Upper lobe of left lung (tissue), 6 donors: ENCODE results near the gene TSPAN17. TPM values are rescaled to one million over a fixed set of nuclear protein-coding genes. Genes with fewer than 3 reads are reported as not detected.

Experiments used
- ATAC-seq, 2 donors: fragments of 200-7000 bp; cut with Tn5 transposase; one replicate each; pipeline ENCODE4 v1.9.1; 2022; ENCODE audit warnings: mild to moderate bottlenecking in 2 of 2, moderate library complexity in 2 of 2; ENCODE audit not compliant: low FRiP score in 2 of 2
- DNase-seq, 2 donors: peaks; one replicate each; pipeline ENCODE4 v3.0.0-alpha.2; 2019 to 2020
- H3K27ac ChIP-seq, 4 donors: fragments of 200-600 bp; sonication (generic); one replicate each; pipeline ENCODE4 v1.5.1; 2016 to 2019
- H3K27me3 ChIP-seq, 4 donors: fragments of 200-600 bp; sonication (generic); one replicate each; pipeline ENCODE4 v1.5.1; 2017 to 2019
- H3K36me3 ChIP-seq, 4 donors: fragments of 200-600 bp; sonication (generic); one replicate each; pipeline ENCODE4 v1.5.1; 2016 to 2019
- H3K4me1 ChIP-seq, 4 donors: fragments of 200-600 bp; sonication (generic); one replicate each; pipeline ENCODE4 v1.5.1; 2018 to 2019
- H3K4me3 ChIP-seq, 4 donors: fragments of 200-600 bp; sonication (generic); one replicate each; pipeline ENCODE4 v1.5.1; 2017 to 2019; ENCODE audit warnings: mild to moderate bottlenecking in 2 of 4, moderate library complexity in 1 of 4
- H3K9me3 ChIP-seq, 4 donors: fragments of 200-600 bp; sonication (generic); one replicate each; pipeline ENCODE4 v1.5.1; 2018 to 2019
- EP300 ChIP-seq, 4 donors: sonication (generic); formaldehyde crosslinking; IDR thresholded peaks; one replicate each; pipeline ENCODE4 v1.5.1; 2017; ENCODE audit warnings: antibody characterized with exemption in 4 of 4, control low read depth in 2 of 4
- POLR2A ChIP-seq, 4 donors: fragments of 450-650 bp; IDR thresholded peaks; one replicate each; pipeline ENCODE4 v1.5.1; 2016 to 2017; ENCODE audit warnings: antibody characterized with exemption in 4 of 4, mild to moderate bottlenecking in 2 of 4
- POLR2AphosphoS5 ChIP-seq, 2 donors: sonication (generic); formaldehyde crosslinking; IDR thresholded peaks; one replicate each; pipeline ENCODE4 v1.5.1; 2017; ENCODE audit warnings: antibody characterized with exemption in 2 of 2
- WGBS, 2 donors: methylation state at CpG; one replicate each; pipeline ENCODE4 v1.1.5; 2017 to 2018; 5-methylcytosine and 5-hydroxymethylcytosine counted together
- total RNA-seq, 6 donors: library from RNA; depleted of rRNA in 4 of 6; stranded (reverse); fragments of >200 nt in 4 of 6; gene quantifications; one replicate each; pipeline versions ENCODE4 v1.1.0 to v1.2.1, GENCODE V29; 2016 to 2021
- TF ChIP-seq, protein P1 (sequence below), 6 experiments: fragments of 450-650 bp in 4 of 6; fragments of 200-600 bp in 2 of 6; sonication (generic) in 2 of 6; IDR thresholded peaks; one replicate each; pipeline ENCODE4 v1.5.1; 2016 to 2019; ENCODE audit warnings: antibody characterized with exemption in 6 of 6
- donor health status: DM: no; HTN: no; CAD: no; lungs with moderate emphysema.
- donor health status: DM: no; HTN: yes; CAD: no; lungs with severe emphysema.

Gene TSPAN17
- total RNA-seq, 6 donors from 2014 or later: 20.1 to 36.8 (median 25.6) TPM

GRCh38 chr5:176679365-176680225 lies 32.3 kb downstream of the TSPAN17 start:
- Histone ChIP-seq H3K36me3 (no peaks in the 10 kb centered on the region), H3K4me3 (no peak overlapping the region), H3K27me3 (peaks cover 0 to 13% (median 6%) of the 10 kb centered on the region in 4 donors), H3K27ac (no peak overlapping the region), H3K9me3 (peaks cover 0 to under 1% (median 0%) of the 10 kb centered on the region in 4 donors), H3K4me1 (peaks cover 0 to 9% (median 0%) of the 10 kb centered on the region in 4 donors)
- DNase-seq (no peak), ATAC-seq (no peak)
- TF ChIP-seq EP300 (IDR thresholded peaks at IDR 0.05) (no peak), POLR2AphosphoS5 (IDR thresholded peaks at IDR 0.05) (peak in 1 of 2 donors; percentile 46)
- WGBS, 2 donors: 47 to 59% methylated on average over 16 of the region's 31 CpGs

GRCh38 chr5:176680226-176680563 lies 32.9 kb downstream of the TSPAN17 start:
- peaks cover 0 to 9% (median 0%) of the 10 kb centered on the region in 4 donors for H3K4me1 ChIP-seq
- ATAC-seq (no peak), DNase-seq (no peak)
- H3K27ac ChIP-seq: no peak overlapping the region
- peaks cover 0 to 13% (median 6%) of the 10 kb centered on the region in 4 donors for H3K27me3 ChIP-seq
- peaks cover 0 to 4% (median under 1%) of the 10 kb centered on the region in 4 donors for H3K9me3 ChIP-seq
- 1% methylated on average over 21 of the region's 33 CpGs; no CpG with 5 or more reads in 1 of the 2 donors for WGBS, 2 donors
- no peak for TF ChIP-seq POLR2AphosphoS5 (IDR thresholded peaks at IDR 0.05)
- TF ChIP-seq, protein P1, sequence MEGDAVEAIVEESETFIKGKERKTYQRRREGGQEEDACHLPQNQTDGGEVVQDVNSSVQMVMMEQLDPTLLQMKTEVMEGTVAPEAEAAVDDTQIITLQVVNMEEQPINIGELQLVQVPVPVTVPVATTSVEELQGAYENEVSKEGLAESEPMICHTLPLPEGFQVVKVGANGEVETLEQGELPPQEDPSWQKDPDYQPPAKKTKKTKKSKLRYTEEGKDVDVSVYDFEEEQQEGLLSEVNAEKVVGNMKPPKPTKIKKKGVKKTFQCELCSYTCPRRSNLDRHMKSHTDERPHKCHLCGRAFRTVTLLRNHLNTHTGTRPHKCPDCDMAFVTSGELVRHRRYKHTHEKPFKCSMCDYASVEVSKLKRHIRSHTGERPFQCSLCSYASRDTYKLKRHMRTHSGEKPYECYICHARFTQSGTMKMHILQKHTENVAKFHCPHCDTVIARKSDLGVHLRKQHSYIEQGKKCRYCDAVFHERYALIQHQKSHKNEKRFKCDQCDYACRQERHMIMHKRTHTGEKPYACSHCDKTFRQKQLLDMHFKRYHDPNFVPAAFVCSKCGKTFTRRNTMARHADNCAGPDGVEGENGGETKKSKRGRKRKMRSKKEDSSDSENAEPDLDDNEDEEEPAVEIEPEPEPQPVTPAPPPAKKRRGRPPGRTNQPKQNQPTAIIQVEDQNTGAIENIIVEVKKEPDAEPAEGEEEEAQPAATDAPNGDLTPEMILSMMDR (IDR thresholded peaks at IDR 0.05): no peak
- no peak overlapping the region for H3K4me3 ChIP-seq
- no peaks in the 10 kb centered on the region for H3K36me3 ChIP-seq

- DNase-seq (no peak), ATAC-seq (no peak)
- WGBS, 2 donors: 57 to 71% methylated on average over 5 to 6 of the region's 6 CpGs
- H3K27ac ChIP-seq: no peak overlapping the region
- H3K9me3 ChIP-seq: peaks cover 0 to 4% (median 1%) of the 10 kb centered on the region in 4 donors
- H3K4me3 ChIP-seq: no peak overlapping the region
- TF ChIP-seq POLR2A (IDR thresholded peaks at IDR 0.05): no peak
- no peak for TF ChIP-seq POLR2AphosphoS5 (IDR thresholded peaks at IDR 0.05)
- TF ChIP-seq EP300 (IDR thresholded peaks at IDR 0.05): no peak
- TF ChIP-seq, protein P1 (IDR thresholded peaks at IDR 0.05): no peak
- H3K4me1 ChIP-seq: peaks cover 0 to 9% (median 0%) of the 10 kb centered on the region in 4 donors
- no peaks in the 10 kb centered on the region for H3K36me3 ChIP-seq
- H3K27me3 ChIP-seq: peaks cover 0 to 13% (median 6%) of the 10 kb centered on the region in 4 donors
Observed at GRCh38 chr5:176682016-176682531, 34.8 kb downstream of the TSPAN17 start.

GRCh38 chr5:176685010-176685409 lies 37.7 kb downstream of the TSPAN17 start:
- Histone ChIP-seq H3K9me3 (peaks cover 0 to 12% (median 1%) of the 10 kb centered on the region in 4 donors), H3K27ac (no peak overlapping the region), H3K27me3 (peaks cover 0 to 7% (median 2%) of the 10 kb centered on the region in 4 donors), H3K36me3 (no peaks in the 10 kb centered on the region), H3K4me1 (peaks cover 0 to 5% (median 0%) of the 10 kb centered on the region in 4 donors), H3K4me3 (no peak overlapping the region)
- DNase-seq: no peak
- no peak for ATAC-seq
- TF ChIP-seq POLR2AphosphoS5 (IDR thresholded peaks at IDR 0.05) (no peak), EP300 (IDR thresholded peaks at IDR 0.05) (no peak), POLR2A (IDR thresholded peaks at IDR 0.05) (no peak)
- TF ChIP-seq, protein P1 (IDR thresholded peaks at IDR 0.05): no peak

- H3K27me3 ChIP-seq: no peaks in the 10 kb centered on the region
- H3K4me1 ChIP-seq: no peaks in the 10 kb centered on the region
- TF ChIP-seq, protein P1 (IDR thresholded peaks at IDR 0.05): no peak
- WGBS, 2 donors: 87 to 96% methylated on average over 5 to 10 of the region's 10 CpGs
- no peaks in the 10 kb centered on the region for H3K36me3 ChIP-seq
- no peak overlapping the region for H3K4me3 ChIP-seq
- H3K27ac ChIP-seq: no peak overlapping the region
- peaks cover 0 to 12% (median 1%) of the 10 kb centered on the region in 4 donors for H3K9me3 ChIP-seq
- no peak for ATAC-seq
- no peak for DNase-seq
Observed at GRCh38 chr5:176687247-176687646, 40.0 kb downstream of the TSPAN17 start.
